GM19468 (cell line): ENCODE data around the gene FARS2.
"Not testable (repeated sequence)": the region's sequence is repeated elsewhere in the genome, so short reads cannot be mapped to it uniquely, and the experiment has no call there.

ENCODE experiments used
- ATAC-seq: cut with Tn5 transposase; IDR thresholded peaks from one replicate; pipeline ENCODE4 v1.9.1; 2021; ENCODE audit warnings: mild to moderate bottlenecking, moderate library complexity, moderate number of reproducible peaks; ENCODE audit not compliant: unreplicated experiment; ENCODE audit errors: extremely low read depth

Gene FARS2

DNA sequence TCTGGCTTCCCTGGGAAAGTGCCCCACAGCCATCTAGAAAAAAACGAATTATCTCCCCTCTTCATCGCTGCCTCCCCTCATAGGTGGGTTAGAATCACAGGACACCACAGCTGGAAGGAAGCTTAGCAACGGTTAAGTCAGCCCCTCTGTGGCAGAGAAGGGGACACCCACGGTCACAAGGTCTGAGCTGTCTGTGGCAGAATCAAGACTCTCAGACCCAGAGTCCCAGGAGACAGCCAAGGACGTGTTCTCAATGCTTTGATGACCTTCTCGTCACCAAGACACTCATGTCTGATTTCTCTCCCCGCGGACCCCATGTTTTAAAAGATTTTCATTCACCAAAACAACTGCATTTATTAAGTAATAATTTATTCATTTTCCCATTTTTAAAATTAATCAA lies 523.9 kb downstream of the FARS2 start:
- no peak for ATAC-seq

DNA sequence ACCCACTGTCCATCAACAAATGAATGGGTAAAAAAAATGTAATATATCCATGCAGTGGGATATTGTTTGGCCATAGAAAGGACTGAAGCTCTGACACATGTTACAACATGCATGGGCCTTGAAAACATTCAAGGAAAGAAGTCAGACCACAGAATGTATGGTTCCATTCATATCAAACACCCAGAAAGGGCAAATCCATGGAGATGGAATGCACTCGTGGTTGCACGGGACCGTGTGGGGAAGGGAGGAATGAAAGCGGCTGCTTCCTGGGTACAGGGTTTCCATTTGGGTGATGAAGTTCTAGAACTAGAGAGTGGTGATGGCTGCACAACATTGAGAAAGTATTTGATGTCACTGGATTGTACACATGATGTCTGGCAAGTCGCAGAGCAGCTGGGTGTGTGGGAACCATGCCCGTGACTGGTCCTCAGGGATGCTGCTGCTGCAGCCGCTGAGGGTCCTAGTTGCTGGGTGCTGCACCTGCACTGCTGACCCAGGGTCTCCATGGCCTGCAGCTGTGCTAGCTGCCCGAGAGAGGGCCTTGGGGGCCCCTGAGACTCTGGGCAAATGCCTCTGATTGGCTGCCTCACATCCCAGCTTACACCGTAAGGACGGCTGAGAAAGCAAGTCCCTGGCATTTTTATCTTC lies 525.1 kb downstream of the FARS2 start:
- ATAC-seq: no peak

DNA sequence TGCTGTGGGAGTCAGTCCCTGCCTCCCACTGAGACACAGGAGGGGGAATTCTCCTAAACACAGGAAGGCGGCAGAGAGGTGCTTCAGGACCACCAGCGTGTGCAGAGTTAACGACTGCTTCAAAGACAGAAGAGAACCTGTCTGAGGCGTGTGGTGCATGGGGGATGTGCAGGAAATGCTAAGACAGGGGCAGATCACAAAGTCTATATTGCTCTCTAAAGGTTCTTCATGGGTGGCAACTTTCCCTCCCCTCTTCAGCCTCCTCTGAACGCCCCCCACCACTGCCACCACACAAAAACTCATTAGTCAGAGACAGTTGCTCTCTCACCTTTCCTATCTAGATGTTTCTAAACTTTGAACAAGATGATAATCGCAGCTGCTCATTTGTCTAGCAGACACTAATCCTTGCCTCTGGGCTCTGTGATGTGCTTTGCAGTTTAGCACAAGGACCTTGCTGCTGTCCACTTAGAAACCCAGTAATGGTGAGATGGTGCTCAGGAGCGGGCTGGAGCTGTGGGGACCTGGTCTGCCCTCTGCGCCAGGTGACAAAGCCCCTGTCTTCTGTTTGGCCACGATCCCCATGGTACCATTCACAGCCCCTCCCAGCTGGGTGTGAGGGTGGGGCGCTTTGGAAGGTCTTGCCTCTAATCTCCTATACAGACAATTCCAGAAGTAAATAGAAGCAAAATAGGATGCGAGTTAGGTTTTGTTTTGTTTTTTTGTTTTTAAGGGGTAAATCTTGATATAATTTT lies 525.8 kb downstream of the FARS2 start:
- no peak for ATAC-seq

DNA sequence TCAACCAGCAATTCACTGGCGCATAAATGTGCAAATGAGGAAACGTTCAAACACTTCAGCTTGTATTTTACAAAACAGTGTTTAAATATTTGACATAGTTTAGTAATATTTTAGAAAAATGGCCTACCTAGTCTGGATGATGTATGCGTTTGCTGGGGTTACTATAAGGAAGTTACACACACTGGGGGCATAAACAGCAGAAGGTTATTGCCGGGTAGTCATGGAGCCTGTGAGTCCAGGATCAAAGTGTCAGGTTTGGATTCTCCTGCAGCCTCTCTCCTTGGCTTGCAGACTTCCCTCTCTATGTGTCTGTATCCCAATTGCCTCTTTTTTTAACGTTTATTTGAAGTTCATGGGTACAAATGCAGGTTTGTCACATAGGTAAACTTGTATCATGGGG lies 528.1 kb downstream of the FARS2 start:
- ATAC-seq: not testable (repeated sequence)

DNA sequence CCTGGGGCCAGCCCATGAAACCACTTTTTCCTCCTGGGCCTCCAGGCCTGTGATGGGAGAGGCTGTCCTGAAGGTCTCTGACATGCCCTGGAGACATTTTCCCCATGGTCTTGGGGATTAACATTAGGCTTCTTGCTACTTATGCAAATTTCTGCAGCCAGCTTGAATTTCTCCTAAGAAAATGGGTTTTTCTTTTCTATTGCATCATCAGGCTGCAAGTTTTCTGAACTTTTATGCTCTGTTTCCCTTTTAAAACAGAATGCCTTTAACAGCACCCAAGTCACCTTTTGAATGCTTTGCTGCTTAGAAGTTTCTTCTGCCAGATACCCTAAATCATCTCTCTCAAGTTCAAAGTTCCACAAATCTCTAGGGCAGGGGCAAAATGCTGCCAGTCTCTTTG lies 535.2 kb downstream of the FARS2 start:
- ATAC-seq: not testable (repeated sequence)

DNA sequence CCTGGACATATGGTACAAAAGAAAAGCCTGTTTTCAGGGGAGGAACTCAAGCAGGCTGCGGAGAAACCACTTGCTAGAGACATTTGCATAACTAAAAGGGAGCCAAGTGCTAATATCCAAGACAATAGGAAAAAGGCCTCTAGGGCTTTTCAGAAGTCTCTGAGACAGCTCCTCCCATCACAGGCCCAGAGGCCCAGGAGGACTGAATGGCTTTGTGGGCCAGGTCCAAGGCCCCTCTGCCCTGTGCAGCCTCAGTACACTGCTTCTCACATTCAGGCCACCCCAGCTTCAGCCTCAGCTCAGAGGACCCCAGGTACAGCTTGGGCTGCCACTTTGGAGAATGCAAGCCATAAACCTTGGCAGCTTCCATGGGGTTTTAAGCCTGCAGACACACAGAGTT lies 545.1 kb downstream of the FARS2 start:
- not testable (repeated sequence) for ATAC-seq

DNA sequence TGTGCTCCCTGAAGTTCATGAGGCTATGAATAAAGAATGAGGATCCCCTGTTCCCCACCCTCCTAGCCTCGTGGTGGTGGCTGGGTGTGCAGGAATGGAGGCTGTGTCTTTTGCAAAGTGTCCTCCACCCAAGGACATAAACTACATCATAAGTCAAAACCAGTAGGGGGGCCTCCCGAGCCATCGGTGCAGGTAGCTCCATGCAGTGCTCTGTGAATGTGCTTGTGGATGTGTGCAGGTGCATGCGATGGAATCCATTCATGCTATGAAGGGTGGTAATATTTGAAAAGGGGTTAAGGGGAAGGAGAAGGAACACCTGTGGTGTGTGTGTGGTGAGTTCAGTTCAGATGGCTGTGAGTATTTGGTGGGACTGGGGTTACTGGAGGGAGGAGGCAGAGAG lies 548.1 kb downstream of the FARS2 start:
- no peak for ATAC-seq

DNA sequence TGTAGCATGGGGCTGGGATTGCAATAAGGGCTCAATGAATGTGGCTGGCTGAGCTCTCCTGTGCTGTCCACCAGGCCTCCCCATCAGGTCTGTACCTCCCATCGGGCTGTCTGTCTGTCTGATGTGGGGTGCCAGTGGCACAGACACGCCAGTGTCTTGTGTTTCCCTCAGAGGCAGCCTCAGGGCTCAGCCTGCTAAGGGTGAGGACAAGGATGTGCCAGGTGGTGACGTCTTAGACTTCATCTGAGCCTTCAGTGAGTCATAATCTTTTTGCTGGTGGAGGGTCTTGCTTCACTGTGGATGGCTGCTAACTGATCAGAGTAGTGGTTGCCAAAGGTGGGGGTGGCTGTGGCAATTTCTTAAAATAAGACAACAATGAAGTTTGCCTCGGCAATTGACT lies 550.7 kb downstream of the FARS2 start:
- ATAC-seq: no peak

DNA sequence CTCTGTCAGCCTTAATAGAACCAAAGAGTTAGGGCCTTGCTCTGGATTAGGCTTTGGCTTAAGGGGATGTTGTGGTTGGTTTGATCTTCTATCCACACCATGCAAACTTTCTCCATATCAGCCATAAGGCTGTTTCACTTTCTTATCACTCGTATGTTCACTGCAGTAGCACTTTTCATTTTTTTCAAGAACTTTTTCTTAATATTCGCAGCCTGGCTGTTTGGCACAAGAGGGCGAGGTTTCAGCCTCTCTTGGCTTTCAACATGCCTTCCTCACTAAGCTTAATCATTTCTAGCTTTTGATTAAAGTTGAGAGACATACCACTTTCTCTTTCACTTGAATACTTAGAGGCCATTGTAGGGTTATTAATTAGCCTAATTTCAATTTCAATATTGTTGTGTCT lies 552.3 kb downstream of the FARS2 start:
- ATAC-seq: peak; percentile 55

DNA sequence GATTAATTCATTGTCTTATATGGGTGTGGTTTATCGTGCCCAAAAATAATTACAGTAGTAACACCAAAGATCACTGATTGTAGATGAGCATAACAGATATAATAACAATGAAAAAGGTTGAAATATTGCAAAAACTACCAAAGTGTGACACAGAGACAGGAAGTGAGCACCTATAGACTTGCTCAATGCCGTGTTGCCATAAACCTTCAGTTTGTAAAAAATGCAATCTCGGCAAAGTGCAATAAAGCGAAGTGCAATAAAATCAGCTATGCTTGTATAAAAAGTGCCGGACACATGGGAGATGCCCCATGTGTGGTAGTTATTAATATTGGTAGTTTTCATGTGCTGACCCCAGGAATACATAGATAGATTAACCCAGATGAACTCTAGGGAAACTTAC lies 552.8 kb downstream of the FARS2 start:
- no peak for ATAC-seq

DNA sequence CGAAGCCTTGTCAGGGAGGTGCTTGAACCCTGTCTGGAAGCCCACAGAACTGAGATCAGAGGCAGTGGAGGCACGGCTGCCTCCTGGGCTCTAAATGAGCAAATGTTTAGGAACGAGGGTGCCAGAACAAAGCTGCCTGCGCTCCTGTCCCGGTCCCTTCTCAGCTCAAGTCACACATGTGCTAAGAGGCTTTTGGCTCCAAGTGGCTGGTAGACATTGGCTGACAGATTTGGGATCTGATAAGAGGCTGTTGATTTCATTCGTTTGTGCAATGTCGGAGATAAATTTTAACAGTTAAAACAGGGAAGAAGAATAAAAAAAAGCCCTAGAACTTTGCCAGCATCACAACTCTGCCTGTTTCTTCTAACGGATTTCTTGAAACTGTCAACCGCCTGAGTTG lies 553.6 kb downstream of the FARS2 start:
- ATAC-seq: no peak

DNA sequence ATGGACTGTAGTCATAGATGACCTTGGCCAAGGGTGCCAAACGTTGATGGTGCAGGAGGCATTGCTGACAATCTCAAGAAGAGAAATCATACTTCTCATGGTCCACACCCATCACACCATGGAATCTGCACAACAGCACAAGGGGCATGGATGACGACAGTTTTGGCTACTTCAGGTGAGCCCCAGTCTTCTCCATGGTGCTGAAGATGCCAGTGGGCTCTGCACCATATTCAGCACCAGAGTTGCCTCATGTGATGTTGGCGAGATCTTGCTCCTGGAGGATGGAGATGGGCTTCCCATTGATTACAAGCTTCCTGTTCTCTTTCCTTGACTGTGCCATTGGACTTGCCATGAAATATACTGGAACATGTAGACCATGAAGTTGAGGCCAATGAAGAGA lies 556.6 kb downstream of the FARS2 start:
- ATAC-seq: no peak

DNA sequence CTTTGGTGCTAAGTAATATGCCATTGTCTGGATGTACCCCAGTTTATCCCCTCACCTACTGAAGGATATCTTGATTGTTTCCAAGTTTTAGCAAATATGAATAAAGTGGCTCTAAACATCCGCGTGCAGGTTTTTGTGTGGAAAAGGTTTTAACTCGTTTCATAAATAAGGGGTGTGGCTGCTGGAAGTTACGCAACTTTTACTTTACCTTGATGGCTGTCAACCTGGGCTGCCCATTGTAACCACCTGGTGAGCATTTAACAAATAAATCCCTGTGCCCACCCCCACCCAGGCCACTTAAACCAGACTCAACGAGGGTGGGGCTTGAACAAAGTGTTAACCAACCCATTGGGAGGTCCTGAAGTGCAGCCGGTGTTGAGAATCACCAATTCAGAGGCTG lies 557.6 kb downstream of the FARS2 start:
- no peak for ATAC-seq
